CD4-positive, alpha-beta T cell (primary cell): ENCODE data around the gene IQGAP2. TPM values are rescaled to one million over a fixed set of nuclear protein-coding genes. Genes with fewer than 3 reads are reported as not detected.

ENCODE experiments used
- ATAC-seq: fragments of 200-7000 bp; cut with Tn5 transposase; one replicate; pipeline ENCODE4 v1.10.0; 2022; ENCODE audit warnings: mild to moderate bottlenecking; ENCODE audit not compliant: poor library complexity
- CTCF ChIA-PET: fragments of 350-600 bp; sonication (Branson Sonifier 250); formaldehyde crosslinking; loops from one replicate; lab custom pipeline; 2021; ENCODE audit warnings: antibody characterized with exemption, inconsistent platforms; lab: Charles Lee
- POLR2A ChIA-PET: fragments of 350-600 bp; sonication (Branson Sonifier 250); formaldehyde crosslinking; loops from one replicate; lab custom pipeline; 2021; ENCODE audit warnings: antibody characterized with exemption, inconsistent platforms; lab: Charles Lee
- DNase-seq, 14 experiments: peaks; one replicate each; pipeline ENCODE4 v3.0.0-alpha.2; 2013 to 2020; ENCODE audit warnings: mixed read lengths in 2 of 14
- H3K27ac ChIP-seq, 2 donors: one replicate each; pipeline versions ENCODE4 v1.5.1 to v1.7.0; 2013; ENCODE audit warnings: low read length in 2 of 2, low read depth in 1 of 2, mild to moderate bottlenecking in 1 of 2
- H3K27me3 ChIP-seq, 2 experiments: 1 replicate in 1 of 2; 2 replicates in 1 of 2; pipeline versions ENCODE4 v1.6.1 to v1.7.0; 2013; ENCODE audit warnings: low read length in 2 of 2, control low read depth in 1 of 2, mild to moderate bottlenecking in 1 of 2, moderate library complexity in 1 of 2; ENCODE audit not compliant: insufficient read depth in 2 of 2, control insufficient read depth in 1 of 2
- H3K36me3 ChIP-seq: one replicate; pipeline ENCODE4 v1.6.1; 2013; ENCODE audit warnings: low read length, control low read depth; ENCODE audit not compliant: insufficient read depth
- H3K4me1 ChIP-seq: one replicate; pipeline ENCODE4 v1.6.1; 2013; ENCODE audit warnings: low read length, control low read depth; ENCODE audit not compliant: insufficient read depth
- H3K4me3 ChIP-seq: one replicate; pipeline ENCODE4 v1.5.1; 2013; ENCODE audit warnings: mild to moderate bottlenecking, low read length, moderate library complexity
- H3K9me3 ChIP-seq, 2 experiments: 1 replicate in 1 of 2; 2 replicates in 1 of 2; pipeline versions ENCODE4 v1.6.1 to v1.7.0; 2013; ENCODE audit warnings: low read length in 2 of 2, mild to moderate bottlenecking in 2 of 2, control low read depth in 1 of 2, moderate library complexity in 1 of 2; ENCODE audit not compliant: control insufficient read depth in 1 of 2, insufficient read depth in 1 of 2
- H3K27ac Mint-ChIP-seq: one replicate; pipeline ENCODE4 v1.8.0; 2020; ENCODE audit warnings: mixed read lengths
- H3K27me3 Mint-ChIP-seq: one replicate; pipeline ENCODE4 v1.8.0; 2021; ENCODE audit warnings: mixed read lengths
- H3K36me3 Mint-ChIP-seq: one replicate; pipeline ENCODE4 v1.8.0; 2021; ENCODE audit warnings: low read depth, mixed read lengths
- H3K4me1 Mint-ChIP-seq: one replicate; pipeline ENCODE4 v1.8.0; 2021; ENCODE audit warnings: low read depth, mixed read lengths
- H3K4me3 Mint-ChIP-seq: one replicate; pipeline ENCODE4 v1.8.0; 2020; ENCODE audit warnings: mild to moderate bottlenecking, mixed read lengths
- H3K9me3 Mint-ChIP-seq: one replicate; pipeline ENCODE4 v1.8.0; 2020; ENCODE audit warnings: mixed read lengths
- CTCF ChIP-seq: fragments of 200-600 bp; IDR thresholded peaks from one replicate; pipeline ENCODE4 v1.8.0; 2022; ENCODE audit warnings: antibody characterized with exemption, mild to moderate bottlenecking
- intact Hi-C, 2 experiments: fragments of 100-400 bp; cut with DNase I in 1 of 2; cut with micrococcal nuclease in 1 of 2; formaldehyde crosslinking; loops; one replicate each; pipeline versions ENCODE4 v1.15.1 to v1.9.0; 2023 to 2025; cut with DNase I, micrococcal nuclease
- total RNA-seq, 174 experiments: library from RNA in 2 of 174; stranded (reverse) in 2 of 174; gene quantifications; one replicate each; pipeline ENCODE4 v1.2.3 and lab custom pipeline; 2021 to 2026

The IQGAP2 gene
- total RNA-seq, 2 experiments from 2014 or later = 58.8 TPM

DNA sequence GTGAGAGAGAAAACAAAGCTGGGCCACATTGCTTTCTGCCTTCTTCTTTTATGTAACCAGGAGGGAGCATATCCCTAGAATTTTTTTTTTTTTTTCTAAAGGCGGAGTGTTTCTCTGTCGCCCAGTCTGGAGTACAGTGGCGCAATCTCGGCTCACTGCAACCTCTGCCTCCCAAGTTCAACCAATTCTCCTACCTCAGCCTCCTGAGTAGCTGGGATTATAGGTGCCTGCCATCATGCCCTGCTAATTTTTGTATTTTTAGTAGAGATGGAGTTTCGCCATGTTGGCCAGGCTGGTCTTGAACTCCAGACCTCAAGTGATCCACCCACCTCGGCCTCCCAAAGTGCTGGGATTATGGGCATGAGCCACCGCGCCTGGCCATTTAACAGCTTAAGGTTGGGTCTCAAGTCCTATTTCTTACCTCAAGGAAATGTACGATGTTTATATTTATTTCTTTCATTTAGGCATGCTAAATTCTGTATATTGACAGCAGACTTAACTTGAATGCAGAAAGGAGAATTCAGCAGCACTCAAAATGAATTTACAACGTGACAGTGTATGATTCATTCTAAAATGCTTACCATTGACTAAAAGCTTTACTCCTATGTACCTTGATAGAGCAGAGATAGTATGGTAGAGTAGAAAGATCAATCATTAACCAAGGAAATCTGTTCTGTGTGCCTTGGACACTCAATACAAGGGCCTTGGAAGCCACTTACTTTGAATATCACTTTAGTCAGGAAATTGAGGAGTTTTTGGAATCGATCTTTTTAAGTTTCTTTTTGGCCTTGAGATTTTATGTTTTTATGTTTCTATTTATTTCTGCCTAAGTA is 119.2 kb downstream of the IQGAP2 start:
- H3K4me1 ChIP-seq = peaks cover 21% of the 10 kb centered on the region

DNA sequence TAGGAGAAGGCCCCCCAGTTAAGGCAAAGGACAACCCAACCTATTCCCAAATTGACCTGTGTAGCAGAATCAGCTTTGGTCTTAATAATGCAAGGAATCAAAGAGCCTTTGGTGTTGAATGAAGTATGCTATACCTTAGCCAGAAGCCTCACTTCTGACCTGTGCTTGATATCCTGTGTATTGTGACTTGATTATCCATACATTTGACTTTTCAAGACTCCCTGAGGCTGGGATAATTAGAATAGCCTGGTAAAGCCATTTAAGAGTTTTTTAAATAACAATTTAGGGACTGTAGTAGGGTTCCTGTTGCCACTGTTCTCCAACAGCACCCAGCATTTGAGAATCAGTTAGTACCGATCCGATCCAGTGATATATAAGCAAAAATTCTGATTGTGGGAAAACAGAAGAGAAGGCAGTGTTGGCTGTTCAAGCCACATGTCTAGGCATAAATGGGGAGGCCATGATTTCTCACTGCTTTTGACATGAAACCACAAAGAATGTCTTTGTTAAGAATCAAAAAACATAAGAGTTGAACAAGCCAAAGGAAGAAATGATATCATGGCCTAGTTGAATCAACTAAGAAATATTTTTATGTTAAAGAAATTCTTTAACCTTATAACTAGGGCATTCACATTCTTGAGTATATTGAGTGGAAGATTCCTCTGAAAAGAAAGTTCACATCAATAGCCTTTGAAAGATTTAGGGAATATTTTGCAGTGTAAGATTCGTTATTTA is 121.2 kb downstream of the IQGAP2 start:
- H3K36me3 Mint-ChIP-seq = no peaks in the 10 kb centered on the region
- no peak overlapping the region for H3K4me3 ChIP-seq
- H3K9me3 ChIP-seq = no peaks in the 10 kb centered on the region
- H3K27me3 Mint-ChIP-seq = no peaks in the 10 kb centered on the region
- DNase-seq = no peak
- H3K27me3 ChIP-seq = no peaks in the 10 kb centered on the region
- no peaks in the 10 kb centered on the region for H3K36me3 ChIP-seq
- no peaks in the 10 kb centered on the region for H3K9me3 Mint-ChIP-seq
- no peak overlapping the region for H3K4me3 Mint-ChIP-seq
- H3K4me1 Mint-ChIP-seq = peaks cover 81% of the 10 kb centered on the region
- no peak for ATAC-seq
- H3K27ac Mint-ChIP-seq = no peak overlapping the region
- no peak overlapping the region for H3K27ac ChIP-seq
- ChIA-PET POLR2A (interaction anchor here (0.6 to 1.0 kb wide), 2 partner anchors 19 to 119 kb away, joined by 3 read pairs; no protein-coding TSS in a partner anchor), CTCF (no interaction called here)
- intact Hi-C loops = no loop called here
- H3K4me1 ChIP-seq = peaks cover 30% of the 10 kb centered on the region
- TF ChIP-seq CTCF = no peak

More for the DNA sequence above, 119.2 kb downstream of the IQGAP2 start:
- Histone ChIP-seq H3K9me3 (no peaks in the 10 kb centered on the region), H3K27me3 (no peaks in the 10 kb centered on the region), H3K36me3 (no peaks in the 10 kb centered on the region), H3K27ac (no peak overlapping the region), H3K4me3 (no peak overlapping the region)
- TF ChIP-seq CTCF = no peak
- intact Hi-C loops = no loop called here
- Mint-ChIP-seq H3K27ac (peak overlapping the region; percentile 54), H3K27me3 (no peaks in the 10 kb centered on the region), H3K4me3 (no peak overlapping the region), H3K9me3 (no peaks in the 10 kb centered on the region), H3K36me3 (peaks cover 12% of the 10 kb centered on the region), H3K4me1 (peaks cover 78% of the 10 kb centered on the region)
- DNase-seq (no peak), ATAC-seq (no peak)
- POLR2A ChIA-PET = interaction anchor here (1.1 kb wide), 1 partner anchor 20 kb away, joined by 4 read pairs; no protein-coding TSS in a partner anchor
- CTCF ChIA-PET = interaction anchor here (1.4 to 2.0 kb wide), 3 partner anchors 25 to 119 kb away, joined by 3 to 6 read pairs (median 3); partner anchors contain the start of gene IQGAP2

DNA sequence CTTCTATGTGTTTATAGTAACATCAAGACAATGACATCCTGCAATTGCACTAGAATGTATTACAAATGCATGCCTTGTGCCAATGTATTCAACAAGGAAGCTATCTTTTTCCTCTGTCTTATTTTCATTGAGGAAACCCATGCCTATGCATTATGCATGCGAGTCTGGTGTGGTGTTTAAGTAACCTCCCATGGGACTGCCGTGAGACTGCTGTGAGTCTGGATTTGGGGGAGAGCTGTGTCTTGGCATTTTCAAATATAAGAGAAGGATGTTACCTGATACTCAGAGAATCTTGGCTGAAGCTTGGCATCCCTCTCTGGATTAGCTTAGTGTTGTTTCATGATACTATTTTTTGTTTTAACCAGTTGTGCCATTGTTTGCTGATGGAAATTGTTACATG is 121.8 kb downstream of the IQGAP2 start:
- TF ChIP-seq CTCF = no peak
- Histone ChIP-seq H3K4me1 (peaks cover 31% of the 10 kb centered on the region), H3K36me3 (no peaks in the 10 kb centered on the region), H3K9me3 (no peaks in the 10 kb centered on the region), H3K4me3 (no peak overlapping the region), H3K27ac (no peak overlapping the region), H3K27me3 (no peaks in the 10 kb centered on the region)
- CTCF ChIA-PET = no interaction called here
- ATAC-seq = no peak
- peak overlapping the region; percentile 40 for H3K27ac Mint-ChIP-seq
- H3K4me1 Mint-ChIP-seq = peaks cover 82% of the 10 kb centered on the region
- DNase-seq = no peak
- H3K36me3 Mint-ChIP-seq = no peaks in the 10 kb centered on the region
- no peaks in the 10 kb centered on the region for H3K9me3 Mint-ChIP-seq
- H3K4me3 Mint-ChIP-seq = no peak overlapping the region
- intact Hi-C loops = loop anchor here in 1 of 2 experiments (5.0 kb wide), 1 partner anchor 33 kb away; no protein-coding TSS in a partner anchor
- POLR2A ChIA-PET = no interaction called here
- no peaks in the 10 kb centered on the region for H3K27me3 Mint-ChIP-seq
